GM18517 (cell line): ENCODE measurements around the gene LDB1.

ENCODE experiments used
- ATAC-seq: cut with Tn5 transposase; IDR thresholded peaks from one replicate; pipeline ENCODE4 v1.9.1; 2021; ENCODE audit warnings: mild to moderate bottlenecking, moderate library complexity; ENCODE audit not compliant: unreplicated experiment

Gene LDB1, protein sequence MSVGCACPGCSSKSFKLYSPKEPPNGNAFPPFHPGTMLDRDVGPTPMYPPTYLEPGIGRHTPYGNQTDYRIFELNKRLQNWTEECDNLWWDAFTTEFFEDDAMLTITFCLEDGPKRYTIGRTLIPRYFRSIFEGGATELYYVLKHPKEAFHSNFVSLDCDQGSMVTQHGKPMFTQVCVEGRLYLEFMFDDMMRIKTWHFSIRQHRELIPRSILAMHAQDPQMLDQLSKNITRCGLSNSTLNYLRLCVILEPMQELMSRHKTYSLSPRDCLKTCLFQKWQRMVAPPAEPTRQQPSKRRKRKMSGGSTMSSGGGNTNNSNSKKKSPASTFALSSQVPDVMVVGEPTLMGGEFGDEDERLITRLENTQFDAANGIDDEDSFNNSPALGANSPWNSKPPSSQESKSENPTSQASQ

GRCh38 chr10:102120142-102120990 is at the start of gene LDB1:
Gene LDB1 (minus strand): TSS chr10:102120368. CDS start chr10:102120110, 258 bp downstream.
- ATAC-seq = peak; percentile 62

- ATAC-seq = no peak
These were observed 47.7 kb upstream of the LDB1 start for GRCh38 chr10:102167861-102168260.

DNA sequence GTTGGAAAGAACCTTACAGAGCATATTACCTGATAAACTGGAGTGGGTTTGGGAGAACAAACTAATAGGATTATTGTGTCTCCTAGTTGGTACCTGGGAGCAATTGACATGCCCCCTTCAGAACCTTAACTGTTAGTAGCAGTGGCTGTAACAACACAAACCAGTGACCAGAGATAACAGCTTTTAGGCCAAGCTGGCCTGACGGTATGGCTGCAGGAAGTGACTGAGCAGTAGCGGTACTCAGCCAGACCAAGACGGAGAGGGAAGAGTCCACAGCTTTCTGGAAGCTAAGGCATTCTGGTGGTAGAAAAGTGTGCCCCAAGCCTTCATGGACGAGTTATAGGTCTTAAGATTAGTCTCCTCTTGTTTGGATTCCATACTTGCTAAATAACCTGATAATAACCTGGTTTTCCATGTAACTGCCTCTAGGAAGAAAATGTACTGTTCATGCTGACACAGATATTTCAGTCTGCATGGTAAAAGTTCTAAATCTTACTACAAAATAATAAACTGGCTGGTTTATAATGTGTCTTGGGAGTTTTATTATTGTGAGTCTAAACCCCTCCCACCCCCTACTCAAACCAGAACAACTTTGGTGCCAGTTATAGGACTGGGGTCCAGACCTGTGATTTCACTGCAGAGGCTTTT is 43.3 kb upstream of the LDB1 start:
- ATAC-seq = no peak

DNA sequence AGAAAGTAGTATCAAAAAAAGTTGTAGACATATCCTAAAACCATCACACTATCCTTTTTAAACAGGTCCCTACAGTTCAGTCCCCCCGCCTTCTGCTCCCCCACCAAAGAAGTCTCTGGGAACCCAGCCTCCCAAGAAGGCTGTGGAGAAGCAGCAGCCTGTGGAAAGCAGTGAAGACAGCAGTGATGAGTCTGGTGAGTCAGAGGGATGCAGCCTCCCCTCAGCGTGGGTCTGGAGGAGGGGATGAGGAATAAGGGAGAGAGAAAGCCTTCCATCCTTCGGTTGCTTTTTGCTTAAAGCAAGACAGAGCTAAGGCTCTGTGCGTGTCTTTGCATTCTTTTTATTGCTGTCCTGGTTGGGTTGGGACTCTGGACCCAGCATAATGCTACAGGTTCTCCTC is 39.7 kb upstream of the LDB1 start:
- no peak for ATAC-seq

DNA sequence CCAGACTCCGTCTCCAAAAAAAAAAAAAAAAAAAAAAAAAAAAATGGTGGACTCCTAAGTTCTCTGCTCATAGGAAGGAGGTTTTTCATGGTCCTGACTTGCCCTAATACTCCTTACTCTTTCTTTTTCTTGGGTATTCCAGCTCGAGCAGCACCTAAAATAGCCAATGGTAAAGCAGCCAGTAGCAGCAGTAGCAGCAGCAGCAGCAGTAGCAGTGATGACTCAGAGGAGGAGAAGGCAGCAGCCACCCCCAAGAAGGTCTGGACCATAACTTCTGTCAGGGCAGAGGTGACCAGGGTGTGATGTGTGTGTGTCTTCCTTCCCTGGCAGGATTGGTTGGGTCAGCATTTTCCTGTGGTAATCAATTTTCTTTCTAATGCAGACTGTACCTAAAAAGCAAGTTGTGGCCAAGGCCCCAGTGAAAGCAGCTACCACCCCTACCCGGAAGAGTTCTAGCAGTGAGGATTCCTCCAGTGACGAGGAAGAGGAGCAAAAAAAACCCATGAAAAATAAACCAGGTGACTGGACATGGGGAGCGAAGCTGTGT is 39.0 kb upstream of the LDB1 start:
- no peak for ATAC-seq

GRCh38 chr10:102157224-102157623 is 37.1 kb upstream of the LDB1 start:
- no peak for ATAC-seq

GRCh38 chr10:102154466-102155116 is 34.4 kb upstream of the LDB1 start:
- no peak for ATAC-seq

- ATAC-seq = no peak
These were observed 33.0 kb upstream of the LDB1 start for GRCh38 chr10:102153093-102153620.

GRCh38 chr10:102152545-102152890 is 32.4 kb upstream of the LDB1 start:
- peak; percentile 13 for ATAC-seq

DNA sequence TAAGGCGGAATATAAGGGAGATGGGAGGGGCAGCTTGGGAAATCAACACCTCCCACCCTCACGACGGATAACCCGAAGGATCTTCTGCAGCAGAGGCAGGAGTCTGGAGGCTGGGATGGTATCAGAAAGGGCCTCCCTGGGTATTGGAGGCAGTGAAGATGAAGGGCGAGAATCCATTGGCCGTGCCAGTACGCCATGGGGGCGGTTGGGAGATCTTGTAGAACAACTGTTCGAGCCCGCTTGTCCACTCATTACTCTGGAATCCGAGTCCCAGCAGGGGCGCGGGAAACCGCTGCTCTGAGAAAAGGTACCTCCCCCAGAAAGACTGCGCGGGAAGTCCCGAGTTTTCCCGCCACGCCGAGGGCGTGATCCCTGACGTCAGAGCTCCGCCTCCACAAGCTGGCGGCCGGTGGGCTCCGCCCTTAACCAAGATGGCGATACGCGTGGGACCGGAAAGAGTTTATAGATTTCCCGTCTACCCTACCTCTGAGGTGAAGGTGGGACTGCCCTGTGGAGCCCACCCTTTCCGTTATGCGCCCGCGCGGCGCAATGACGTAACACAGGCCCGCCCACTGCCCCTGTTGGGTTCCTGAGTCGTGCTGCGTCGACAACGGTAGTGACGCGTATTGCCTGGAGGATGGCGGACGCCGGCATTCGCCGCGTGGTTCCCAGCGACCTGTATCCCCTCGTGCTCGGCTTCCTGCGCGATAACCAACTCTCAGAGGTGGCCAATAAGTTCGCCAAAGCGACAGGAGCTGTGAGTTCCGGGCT is 31.8 kb upstream of the LDB1 start, which contains the start of gene NOLC1:
NOLC1 (plus strand) TSS at position 616 of the 771 bp plus-strand sequence; CDS start at position 638, 22 bp downstream.
- peak; percentile 89 for ATAC-seq

DNA sequence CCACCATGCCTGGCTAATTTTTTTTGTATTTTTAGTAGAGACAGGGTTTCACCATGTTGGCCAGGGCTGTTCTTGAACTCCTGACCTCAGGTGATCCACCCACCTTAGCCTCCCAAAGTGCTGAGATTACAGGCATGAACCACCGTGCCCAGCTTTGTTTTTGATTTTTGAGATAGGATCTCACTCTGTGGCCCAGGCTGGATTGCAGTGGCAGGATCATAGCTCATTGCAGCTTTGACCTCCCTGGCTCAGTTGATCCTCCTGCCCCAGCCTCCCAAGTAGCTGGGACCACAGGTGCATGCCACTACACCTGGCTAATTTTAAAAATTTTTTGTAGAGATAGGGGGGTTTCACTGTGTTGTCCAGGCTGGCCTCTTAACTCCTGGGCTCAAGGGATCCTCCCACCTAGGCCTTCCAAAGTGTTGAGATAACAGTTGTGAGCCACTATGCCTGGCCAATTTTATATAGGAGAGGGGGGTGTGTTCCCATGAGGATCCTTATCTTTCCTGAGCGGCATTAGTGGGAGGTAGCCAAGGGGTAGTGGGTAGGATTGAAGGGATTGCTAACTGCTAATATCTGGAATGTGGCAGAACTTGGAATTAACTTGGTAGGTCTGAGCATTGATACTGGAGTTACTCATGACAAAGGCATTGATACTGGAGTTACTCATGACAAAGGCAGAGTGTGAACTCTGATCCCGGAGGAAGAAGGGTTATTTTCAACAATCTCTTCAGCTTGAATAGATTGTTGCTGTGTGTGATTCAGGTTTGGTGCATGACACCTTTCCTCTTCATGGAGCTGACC is 31.0 kb upstream of the LDB1 start:
- no peak for ATAC-seq

GRCh38 chr10:102148275-102148674 is 28.1 kb upstream of the LDB1 start:
- ATAC-seq = no peak

- no peak for ATAC-seq
These were observed 27.4 kb upstream of the LDB1 start for GRCh38 chr10:102147561-102147960.

GRCh38 chr10:102146971-102147428 is 26.8 kb upstream of the LDB1 start:
- no peak for ATAC-seq

DNA sequence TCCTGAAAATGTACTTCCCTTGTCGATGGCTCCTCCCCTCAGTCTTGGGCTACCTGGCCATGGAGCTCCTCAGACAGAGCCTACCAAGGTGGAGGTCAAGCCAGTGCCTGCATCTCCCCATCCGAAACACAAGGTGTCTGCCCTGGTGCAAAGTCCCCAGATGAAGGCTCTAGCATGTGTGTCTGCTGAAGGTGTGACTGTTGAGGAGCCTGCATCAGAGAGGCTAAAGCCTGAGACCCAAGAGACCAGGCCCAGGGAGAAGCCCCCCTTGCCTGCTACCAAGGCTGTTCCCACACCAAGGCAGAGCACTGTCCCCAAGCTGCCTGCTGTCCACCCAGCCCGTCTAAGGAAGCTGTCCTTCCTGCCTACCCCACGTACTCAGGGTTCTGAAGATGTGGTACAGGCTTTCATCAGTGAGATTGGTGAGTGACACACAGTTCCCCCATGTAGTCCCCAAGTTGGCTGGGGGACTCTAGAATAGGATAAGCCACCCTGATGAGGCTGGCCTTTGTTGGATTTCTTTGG is 21.5 kb upstream of the LDB1 start:
- no peak for ATAC-seq

DNA sequence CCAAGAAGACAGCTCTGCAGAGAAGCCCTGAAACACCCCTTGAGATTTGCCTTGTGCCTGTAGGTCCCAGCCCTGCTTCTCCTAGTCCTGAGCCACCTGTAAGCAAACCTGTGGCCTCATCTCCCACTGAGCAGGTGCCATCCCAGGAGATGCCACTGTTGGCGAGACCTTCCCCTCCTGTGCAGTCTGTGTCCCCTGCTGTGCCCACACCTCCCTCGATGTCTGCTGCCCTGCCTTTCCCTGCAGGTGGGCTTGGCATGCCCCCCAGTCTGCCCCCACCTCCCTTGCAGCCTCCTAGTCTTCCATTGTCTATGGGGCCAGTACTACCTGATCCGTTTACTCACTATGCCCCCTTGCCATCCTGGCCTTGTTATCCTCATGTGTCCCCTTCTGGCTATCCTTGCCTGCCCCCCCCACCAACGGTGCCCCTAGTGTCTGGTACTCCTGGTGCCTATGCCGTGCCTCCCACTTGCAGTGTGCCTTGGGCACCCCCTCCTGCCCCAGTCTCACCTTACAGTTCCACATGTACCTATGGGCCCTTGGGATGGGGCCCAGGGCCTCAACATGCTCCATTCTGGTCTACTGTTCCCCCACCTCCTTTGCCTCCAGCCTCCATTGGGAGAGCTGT is 20.9 kb upstream of the LDB1 start:
- no peak for ATAC-seq

DNA sequence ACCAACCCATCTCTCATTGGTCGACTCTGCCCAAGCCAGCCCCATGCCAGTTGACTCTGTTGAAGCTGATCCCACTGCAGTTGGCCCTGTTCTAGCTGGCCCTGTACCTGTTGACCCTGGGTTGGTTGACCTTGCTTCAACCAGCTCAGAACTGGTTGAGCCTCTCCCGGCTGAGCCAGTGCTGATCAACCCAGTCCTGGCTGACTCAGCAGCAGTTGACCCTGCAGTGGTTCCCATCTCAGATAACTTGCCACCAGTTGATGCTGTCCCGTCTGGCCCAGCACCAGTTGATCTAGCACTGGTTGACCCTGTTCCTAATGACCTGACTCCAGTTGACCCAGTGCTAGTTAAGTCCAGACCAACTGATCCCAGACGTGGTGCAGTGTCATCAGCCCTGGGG is 20.1 kb upstream of the LDB1 start:
- ATAC-seq = no peak
